K562 (cell line): ENCODE measurements around the gene PPFIA3. TPM values are rescaled to one million over a fixed set of nuclear protein-coding genes. Genes with fewer than 3 reads are reported as not detected.

Experiments used
- BHLHE40 ChIP-seq: IDR thresholded peaks from 2 replicates; pipeline ENCODE4 v1.6.1; 2011; ENCODE audit warnings: low read length, improper control_type of control experiment
- CXXC5 ChIP-seq: fragments of 250-450 bp; sonication (Bioruptor Pico); IDR thresholded peaks from 2 replicates; pipeline ENCODE4 v1.8.0; 2022; ENCODE audit warnings: inconsistent platforms, mild to moderate bottlenecking, moderate library complexity
- ESRRB ChIP-seq: fragments of 250-450 bp; sonication (Bioruptor Pico); IDR thresholded peaks from 2 replicates; pipeline ENCODE4 v1.5.0; 2020; ENCODE audit warnings: mild to moderate bottlenecking, moderate library complexity, borderline replicate concordance
- FUS ChIP-seq: fragments of 200-400 bp; formaldehyde crosslinking; optimal IDR thresholded peaks from 2 replicates; pipeline ENCODE3; 2017; ENCODE audit warnings: low read depth, low read length
- HDAC2 ChIP-seq: fragments of 450-650 bp; IDR thresholded peaks from 2 replicates; pipeline ENCODE4 v1.6.1; 2016; ENCODE audit warnings: mild to moderate bottlenecking
- HDAC3 ChIP-seq: fragments of 450-650 bp; IDR thresholded peaks from 2 replicates; pipeline ENCODE4 v1.6.1; 2018; ENCODE audit warnings: borderline replicate concordance, mild to moderate bottlenecking, moderate library complexity; ENCODE audit not compliant: partially characterized antibody
- POLR2H ChIP-seq: IDR thresholded peaks from 2 replicates; pipeline ENCODE4 v1.6.1; 2016; ENCODE audit warnings: missing genetic modification characterization, low read depth, mild to moderate bottlenecking, control low read depth, missing compliant biosample characterization, moderate library complexity
- RB1 ChIP-seq: fragments of 450-650 bp; IDR thresholded peaks from 2 replicates; pipeline ENCODE4 v1.6.1; 2017; ENCODE audit warnings: low read depth, mild to moderate bottlenecking
- TEAD2 ChIP-seq: fragments of 450-650 bp; IDR thresholded peaks from 2 replicates; pipeline ENCODE4 v1.6.1; 2016; ENCODE audit warnings: missing genetic modification characterization, control low read depth, missing compliant biosample characterization
- ZNF274 ChIP-seq: IDR thresholded peaks from 2 replicates; pipeline ENCODE4 v1.6.1; 2011; ENCODE audit warnings: low read depth, mild to moderate bottlenecking, low read length, moderate library complexity, borderline replicate concordance
- ZNF668 ChIP-seq: fragments of 250-450 bp; sonication (Bioruptor Pico); IDR thresholded peaks from 2 replicates; pipeline ENCODE4 v1.8.0; 2022; ENCODE audit warnings: mild to moderate bottlenecking, inconsistent platforms
- polyA plus RNA-seq, 8 experiments: library from polyadenylated mRNA; depleted of rRNA in 4 of 8; stranded (reverse) in 5 of 8; unstranded in 3 of 8; fragments of >200 nt; fragmentation: Nextera tagmentation in 2 of 8; fragmentation: Illumina TruSeq in 1 of 8; extraction: Ambion mirVana in 2 of 8; extraction: Trizol in 1 of 8; gene quantifications; 2 replicates each; pipeline versions ENCODE4 v1.2.1 to v1.2.3, GENCODE V29; 2011 to 2014; ENCODE audit warnings: inconsistent platforms in 1 of 8, missing spikeins in 1 of 8
- total RNA-seq, 7 experiments: library from RNA; depleted of rRNA in 6 of 7; stranded (reverse); fragments of >200 nt in 6 of 7; fragmentation: Illumina TruSeq in 2 of 7; extraction: Trizol in 2 of 7; gene quantifications; 2 replicates each; pipeline versions ENCODE4 v1.2.1 to v1.2.3, GENCODE V29; 2011 to 2021; ENCODE audit warnings: low replicate concordance in 1 of 7
- TF ChIP-seq, protein P1 (sequence below): fragments of 450-650 bp; IDR thresholded peaks from 2 replicates; pipeline ENCODE4 v1.6.1; 2016; ENCODE audit warnings: mild to moderate bottlenecking, moderate library complexity
- TF ChIP-seq, protein P2 (sequence below): fragments of 450-650 bp; IDR thresholded peaks from 2 replicates; pipeline ENCODE4 v1.6.1; 2017; ENCODE audit warnings: antibody characterized with exemption, mild to moderate bottlenecking

PPFIA3 gene
- total and polyA plus RNA-seq, 9 of the 15 experiments (the other 6 are each of a cell fraction or from before 2014, with no cell fraction given) = 0.10 to 53.0 (median 17.6) TPM

DNA sequence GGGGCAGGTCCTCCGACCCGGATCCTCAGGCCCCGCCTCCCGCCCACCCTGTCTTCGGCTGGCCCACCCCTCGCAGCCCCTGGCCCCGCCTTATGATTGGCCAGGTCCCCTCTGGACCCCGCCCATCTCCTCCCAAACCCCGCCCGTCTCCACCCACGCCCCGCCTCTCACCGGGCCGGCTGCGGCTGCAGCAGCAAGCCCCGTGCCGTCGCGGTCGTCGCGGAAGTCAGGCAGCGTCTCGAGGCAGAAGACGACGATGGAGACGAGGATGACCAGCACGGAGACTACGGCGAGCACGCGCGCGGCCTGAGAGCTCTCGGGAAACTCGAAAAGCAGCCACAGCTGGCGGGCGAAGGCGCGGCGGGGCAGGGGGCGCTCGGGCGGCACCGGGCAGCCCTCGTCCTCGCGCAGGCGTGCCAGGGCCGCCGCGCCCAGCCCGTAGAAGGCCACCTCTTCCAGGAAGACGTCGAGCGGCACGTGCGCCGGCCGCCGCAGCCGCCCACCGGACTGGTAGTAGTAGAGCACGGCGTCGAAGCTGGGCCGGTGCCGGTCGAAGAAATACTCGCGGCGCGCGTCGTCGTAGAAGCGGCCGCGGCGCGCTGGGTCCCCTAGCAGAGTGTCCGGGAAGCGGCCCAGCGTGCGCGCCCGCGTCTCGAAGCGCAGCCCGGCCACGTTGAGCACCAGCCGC, 47.3 kb upstream of the PPFIA3 start (continued):
- TF ChIP-seq, protein P1, sequence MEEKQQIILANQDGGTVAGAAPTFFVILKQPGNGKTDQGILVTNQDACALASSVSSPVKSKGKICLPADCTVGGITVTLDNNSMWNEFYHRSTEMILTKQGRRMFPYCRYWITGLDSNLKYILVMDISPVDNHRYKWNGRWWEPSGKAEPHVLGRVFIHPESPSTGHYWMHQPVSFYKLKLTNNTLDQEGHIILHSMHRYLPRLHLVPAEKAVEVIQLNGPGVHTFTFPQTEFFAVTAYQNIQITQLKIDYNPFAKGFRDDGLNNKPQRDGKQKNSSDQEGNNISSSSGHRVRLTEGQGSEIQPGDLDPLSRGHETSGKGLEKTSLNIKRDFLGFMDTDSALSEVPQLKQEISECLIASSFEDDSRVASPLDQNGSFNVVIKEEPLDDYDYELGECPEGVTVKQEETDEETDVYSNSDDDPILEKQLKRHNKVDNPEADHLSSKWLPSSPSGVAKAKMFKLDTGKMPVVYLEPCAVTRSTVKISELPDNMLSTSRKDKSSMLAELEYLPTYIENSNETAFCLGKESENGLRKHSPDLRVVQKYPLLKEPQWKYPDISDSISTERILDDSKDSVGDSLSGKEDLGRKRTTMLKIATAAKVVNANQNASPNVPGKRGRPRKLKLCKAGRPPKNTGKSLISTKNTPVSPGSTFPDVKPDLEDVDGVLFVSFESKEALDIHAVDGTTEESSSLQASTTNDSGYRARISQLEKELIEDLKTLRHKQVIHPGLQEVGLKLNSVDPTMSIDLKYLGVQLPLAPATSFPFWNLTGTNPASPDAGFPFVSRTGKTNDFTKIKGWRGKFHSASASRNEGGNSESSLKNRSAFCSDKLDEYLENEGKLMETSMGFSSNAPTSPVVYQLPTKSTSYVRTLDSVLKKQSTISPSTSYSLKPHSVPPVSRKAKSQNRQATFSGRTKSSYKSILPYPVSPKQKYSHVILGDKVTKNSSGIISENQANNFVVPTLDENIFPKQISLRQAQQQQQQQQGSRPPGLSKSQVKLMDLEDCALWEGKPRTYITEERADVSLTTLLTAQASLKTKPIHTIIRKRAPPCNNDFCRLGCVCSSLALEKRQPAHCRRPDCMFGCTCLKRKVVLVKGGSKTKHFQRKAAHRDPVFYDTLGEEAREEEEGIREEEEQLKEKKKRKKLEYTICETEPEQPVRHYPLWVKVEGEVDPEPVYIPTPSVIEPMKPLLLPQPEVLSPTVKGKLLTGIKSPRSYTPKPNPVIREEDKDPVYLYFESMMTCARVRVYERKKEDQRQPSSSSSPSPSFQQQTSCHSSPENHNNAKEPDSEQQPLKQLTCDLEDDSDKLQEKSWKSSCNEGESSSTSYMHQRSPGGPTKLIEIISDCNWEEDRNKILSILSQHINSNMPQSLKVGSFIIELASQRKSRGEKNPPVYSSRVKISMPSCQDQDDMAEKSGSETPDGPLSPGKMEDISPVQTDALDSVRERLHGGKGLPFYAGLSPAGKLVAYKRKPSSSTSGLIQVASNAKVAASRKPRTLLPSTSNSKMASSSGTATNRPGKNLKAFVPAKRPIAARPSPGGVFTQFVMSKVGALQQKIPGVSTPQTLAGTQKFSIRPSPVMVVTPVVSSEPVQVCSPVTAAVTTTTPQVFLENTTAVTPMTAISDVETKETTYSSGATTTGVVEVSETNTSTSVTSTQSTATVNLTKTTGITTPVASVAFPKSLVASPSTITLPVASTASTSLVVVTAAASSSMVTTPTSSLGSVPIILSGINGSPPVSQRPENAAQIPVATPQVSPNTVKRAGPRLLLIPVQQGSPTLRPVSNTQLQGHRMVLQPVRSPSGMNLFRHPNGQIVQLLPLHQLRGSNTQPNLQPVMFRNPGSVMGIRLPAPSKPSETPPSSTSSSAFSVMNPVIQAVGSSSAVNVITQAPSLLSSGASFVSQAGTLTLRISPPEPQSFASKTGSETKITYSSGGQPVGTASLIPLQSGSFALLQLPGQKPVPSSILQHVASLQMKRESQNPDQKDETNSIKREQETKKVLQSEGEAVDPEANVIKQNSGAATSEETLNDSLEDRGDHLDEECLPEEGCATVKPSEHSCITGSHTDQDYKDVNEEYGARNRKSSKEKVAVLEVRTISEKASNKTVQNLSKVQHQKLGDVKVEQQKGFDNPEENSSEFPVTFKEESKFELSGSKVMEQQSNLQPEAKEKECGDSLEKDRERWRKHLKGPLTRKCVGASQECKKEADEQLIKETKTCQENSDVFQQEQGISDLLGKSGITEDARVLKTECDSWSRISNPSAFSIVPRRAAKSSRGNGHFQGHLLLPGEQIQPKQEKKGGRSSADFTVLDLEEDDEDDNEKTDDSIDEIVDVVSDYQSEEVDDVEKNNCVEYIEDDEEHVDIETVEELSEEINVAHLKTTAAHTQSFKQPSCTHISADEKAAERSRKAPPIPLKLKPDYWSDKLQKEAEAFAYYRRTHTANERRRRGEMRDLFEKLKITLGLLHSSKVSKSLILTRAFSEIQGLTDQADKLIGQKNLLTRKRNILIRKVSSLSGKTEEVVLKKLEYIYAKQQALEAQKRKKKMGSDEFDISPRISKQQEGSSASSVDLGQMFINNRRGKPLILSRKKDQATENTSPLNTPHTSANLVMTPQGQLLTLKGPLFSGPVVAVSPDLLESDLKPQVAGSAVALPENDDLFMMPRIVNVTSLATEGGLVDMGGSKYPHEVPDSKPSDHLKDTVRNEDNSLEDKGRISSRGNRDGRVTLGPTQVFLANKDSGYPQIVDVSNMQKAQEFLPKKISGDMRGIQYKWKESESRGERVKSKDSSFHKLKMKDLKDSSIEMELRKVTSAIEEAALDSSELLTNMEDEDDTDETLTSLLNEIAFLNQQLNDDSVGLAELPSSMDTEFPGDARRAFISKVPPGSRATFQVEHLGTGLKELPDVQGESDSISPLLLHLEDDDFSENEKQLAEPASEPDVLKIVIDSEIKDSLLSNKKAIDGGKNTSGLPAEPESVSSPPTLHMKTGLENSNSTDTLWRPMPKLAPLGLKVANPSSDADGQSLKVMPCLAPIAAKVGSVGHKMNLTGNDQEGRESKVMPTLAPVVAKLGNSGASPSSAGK = peak; percentile 79
- TF ChIP-seq ZNF274 (no peak), HDAC2 (no peak), BHLHE40 (peak; percentile 66), CXXC5 (CRISPR knock-in tag) (peak; percentile 28; the same call in 1 of the 2 replicates), HDAC3 (no peak), POLR2H (tag) (no peak), TEAD2 (tag) (no peak), ZNF668 (CRISPR knock-in tag) (no peak), FUS (no peak), ESRRB (CRISPR knock-in tag) (no peak), RB1 (0 out of 2 replicates have a peak, but pooled peaks have one; percentile 11)
- TF ChIP-seq, protein P2, sequence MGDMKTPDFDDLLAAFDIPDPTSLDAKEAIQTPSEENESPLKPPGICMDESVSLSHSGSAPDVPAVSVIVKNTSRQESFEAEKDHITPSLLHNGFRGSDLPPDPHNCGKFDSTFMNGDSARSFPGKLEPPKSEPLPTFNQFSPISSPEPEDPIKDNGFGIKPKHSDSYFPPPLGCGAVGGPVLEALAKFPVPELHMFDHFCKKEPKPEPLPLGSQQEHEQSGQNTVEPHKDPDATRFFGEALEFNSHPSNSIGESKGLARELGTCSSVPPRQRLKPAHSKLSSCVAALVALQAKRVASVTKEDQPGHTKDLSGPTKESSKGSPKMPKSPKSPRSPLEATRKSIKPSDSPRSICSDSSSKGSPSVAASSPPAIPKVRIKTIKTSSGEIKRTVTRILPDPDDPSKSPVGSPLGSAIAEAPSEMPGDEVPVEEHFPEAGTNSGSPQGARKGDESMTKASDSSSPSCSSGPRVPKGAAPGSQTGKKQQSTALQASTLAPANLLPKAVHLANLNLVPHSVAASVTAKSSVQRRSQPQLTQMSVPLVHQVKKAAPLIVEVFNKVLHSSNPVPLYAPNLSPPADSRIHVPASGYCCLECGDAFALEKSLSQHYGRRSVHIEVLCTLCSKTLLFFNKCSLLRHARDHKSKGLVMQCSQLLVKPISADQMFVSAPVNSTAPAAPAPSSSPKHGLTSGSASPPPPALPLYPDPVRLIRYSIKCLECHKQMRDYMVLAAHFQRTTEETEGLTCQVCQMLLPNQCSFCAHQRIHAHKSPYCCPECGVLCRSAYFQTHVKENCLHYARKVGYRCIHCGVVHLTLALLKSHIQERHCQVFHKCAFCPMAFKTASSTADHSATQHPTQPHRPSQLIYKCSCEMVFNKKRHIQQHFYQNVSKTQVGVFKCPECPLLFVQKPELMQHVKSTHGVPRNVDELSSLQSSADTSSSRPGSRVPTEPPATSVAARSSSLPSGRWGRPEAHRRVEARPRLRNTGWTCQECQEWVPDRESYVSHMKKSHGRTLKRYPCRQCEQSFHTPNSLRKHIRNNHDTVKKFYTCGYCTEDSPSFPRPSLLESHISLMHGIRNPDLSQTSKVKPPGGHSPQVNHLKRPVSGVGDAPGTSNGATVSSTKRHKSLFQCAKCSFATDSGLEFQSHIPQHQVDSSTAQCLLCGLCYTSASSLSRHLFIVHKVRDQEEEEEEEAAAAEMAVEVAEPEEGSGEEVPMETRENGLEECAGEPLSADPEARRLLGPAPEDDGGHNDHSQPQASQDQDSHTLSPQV = no peak
